ENCODE results near the gene KCNH2.
A peak's percentile ranks its signal among the peaks of the same experiment; 100 is the strongest.

Gene KCNH2

GRCh38 chr7:151006590-151007300 is 28.6 kb upstream of the KCNH2 start:
- Mint-ChIP-seq H3K4me1 (peaks cover 47% of the 10 kb centered on the region), H3K27ac (no peak overlapping the region), H3K36me3 (peaks cover 2% of the 10 kb centered on the region)

GRCh38 chr7:151005566-151005965 is 27.4 kb upstream of the KCNH2 start:
- no peaks in the 10 kb centered on the region for H3K27me3 Mint-ChIP-seq
- H3K27ac Mint-ChIP-seq: no peak overlapping the region
- H3K36me3 Mint-ChIP-seq: peaks cover 2% of the 10 kb centered on the region
- H3K4me1 Mint-ChIP-seq: peaks cover 36% of the 10 kb centered on the region
- no peaks in the 10 kb centered on the region for H3K9me3 Mint-ChIP-seq
- no peak overlapping the region for H3K4me3 Mint-ChIP-seq

More at GRCh38 chr7:151006590-151007300, 28.6 kb upstream of the KCNH2 start:
- Mint-ChIP-seq H3K27me3 (no peaks in the 10 kb centered on the region), H3K4me3 (no peak overlapping the region), H3K9me3 (no peaks in the 10 kb centered on the region)

- Mint-ChIP-seq H3K4me3 (no peak overlapping the region), H3K27ac (no peak overlapping the region), H3K36me3 (peaks cover 2% of the 10 kb centered on the region), H3K4me1 (peaks cover 31% of the 10 kb centered on the region), H3K27me3 (no peaks in the 10 kb centered on the region), H3K9me3 (no peaks in the 10 kb centered on the region)
Measured at GRCh38 chr7:151003572-151003971, 25.5 kb upstream of the KCNH2 start.

- H3K4me1 Mint-ChIP-seq: peaks cover 29% of the 10 kb centered on the region
- H3K27me3 Mint-ChIP-seq: no peaks in the 10 kb centered on the region
- peaks cover 2% of the 10 kb centered on the region for H3K36me3 Mint-ChIP-seq
- no peak overlapping the region for H3K27ac Mint-ChIP-seq
- H3K4me3 Mint-ChIP-seq: no peak overlapping the region
- H3K9me3 Mint-ChIP-seq: no peaks in the 10 kb centered on the region
Measured at GRCh38 chr7:151001546-151001945, 23.4 kb upstream of the KCNH2 start.

- peaks cover 25% of the 10 kb centered on the region for H3K4me1 Mint-ChIP-seq
- no peaks in the 10 kb centered on the region for H3K9me3 Mint-ChIP-seq
- H3K36me3 Mint-ChIP-seq: peaks cover 2% of the 10 kb centered on the region
- no peaks in the 10 kb centered on the region for H3K27me3 Mint-ChIP-seq
- no peak overlapping the region for H3K27ac Mint-ChIP-seq
- H3K4me3 Mint-ChIP-seq: no peak overlapping the region
Measured at GRCh38 chr7:151000897-151001495, 22.9 kb upstream of the KCNH2 start.

- Mint-ChIP-seq H3K9me3 (no peaks in the 10 kb centered on the region), H3K27ac (no peak overlapping the region), H3K4me3 (no peak overlapping the region)
Measured at GRCh38 chr7:150999497-151000230, 21.5 kb upstream of the KCNH2 start.

GRCh38 chr7:150999001-150999400 is 20.9 kb upstream of the KCNH2 start:
- no peak overlapping the region for H3K4me3 Mint-ChIP-seq
- H3K36me3 Mint-ChIP-seq: no peaks in the 10 kb centered on the region
- H3K27me3 Mint-ChIP-seq: no peaks in the 10 kb centered on the region
- no peak overlapping the region for H3K27ac Mint-ChIP-seq
- peaks cover 23% of the 10 kb centered on the region for H3K4me1 Mint-ChIP-seq
- no peaks in the 10 kb centered on the region for H3K9me3 Mint-ChIP-seq

More at GRCh38 chr7:150999497-151000230, 21.5 kb upstream of the KCNH2 start:
- Mint-ChIP-seq H3K4me1 (peaks cover 19% of the 10 kb centered on the region), H3K27me3 (no peaks in the 10 kb centered on the region), H3K36me3 (peaks cover 2% of the 10 kb centered on the region)

- Mint-ChIP-seq H3K27me3 (no peaks in the 10 kb centered on the region), H3K27ac (peak overlapping the region; percentile 79), H3K36me3 (no peaks in the 10 kb centered on the region), H3K4me1 (peaks cover 26% of the 10 kb centered on the region), H3K4me3 (no peak overlapping the region), H3K9me3 (no peaks in the 10 kb centered on the region)
Measured at GRCh38 chr7:150998341-150998740, 20.2 kb upstream of the KCNH2 start.

- Mint-ChIP-seq H3K36me3 (no peaks in the 10 kb centered on the region), H3K27ac (no peak overlapping the region)
Measured at GRCh38 chr7:150997817-150998216, 19.7 kb upstream of the KCNH2 start.

GRCh38 chr7:150997075-150997511 is 19.0 kb upstream of the KCNH2 start:
- H3K4me1 Mint-ChIP-seq: peaks cover 31% of the 10 kb centered on the region

More at GRCh38 chr7:150997817-150998216, 19.7 kb upstream of the KCNH2 start:
- no peaks in the 10 kb centered on the region for H3K9me3 Mint-ChIP-seq
- H3K27me3 Mint-ChIP-seq: no peaks in the 10 kb centered on the region
- H3K4me1 Mint-ChIP-seq: peaks cover 28% of the 10 kb centered on the region
- H3K4me3 Mint-ChIP-seq: peak overlapping the region; percentile 26

GRCh38 chr7:150996376-150997074 is 18.4 kb upstream of the KCNH2 start:
- Mint-ChIP-seq H3K27me3 (no peaks in the 10 kb centered on the region), H3K4me1 (peaks cover 31% of the 10 kb centered on the region), H3K27ac (no peak overlapping the region), H3K9me3 (no peaks in the 10 kb centered on the region), H3K4me3 (no peak overlapping the region), H3K36me3 (peaks cover 2% of the 10 kb centered on the region)

More at GRCh38 chr7:150997075-150997511, 19.0 kb upstream of the KCNH2 start:
- H3K9me3 Mint-ChIP-seq: no peaks in the 10 kb centered on the region
- H3K4me3 Mint-ChIP-seq: no peak overlapping the region
- no peak overlapping the region for H3K27ac Mint-ChIP-seq
- no peaks in the 10 kb centered on the region for H3K27me3 Mint-ChIP-seq
- peaks cover 2% of the 10 kb centered on the region for H3K36me3 Mint-ChIP-seq

- Mint-ChIP-seq H3K9me3 (peaks cover 11% of the 10 kb centered on the region), H3K27me3 (no peaks in the 10 kb centered on the region), H3K4me1 (peaks cover 28% of the 10 kb centered on the region), H3K27ac (no peak overlapping the region), H3K4me3 (peak overlapping the region; percentile 36), H3K36me3 (peaks cover 10% of the 10 kb centered on the region)
Measured at GRCh38 chr7:150994838-150995510, 16.9 kb upstream of the KCNH2 start.

- Mint-ChIP-seq H3K27me3 (no peaks in the 10 kb centered on the region), H3K4me3 (peak overlapping the region; percentile 36), H3K36me3 (peaks cover 12% of the 10 kb centered on the region), H3K9me3 (peaks cover 11% of the 10 kb centered on the region), H3K4me1 (peaks cover 31% of the 10 kb centered on the region), H3K27ac (peak overlapping the region; percentile 12)
Measured at GRCh38 chr7:150994141-150994837, 16.2 kb upstream of the KCNH2 start.

- peaks cover 36% of the 10 kb centered on the region for H3K4me1 Mint-ChIP-seq
- peaks cover 11% of the 10 kb centered on the region for H3K9me3 Mint-ChIP-seq
- H3K36me3 Mint-ChIP-seq: peaks cover 12% of the 10 kb centered on the region
- H3K27me3 Mint-ChIP-seq: no peaks in the 10 kb centered on the region
- no peak overlapping the region for H3K27ac Mint-ChIP-seq
- H3K4me3 Mint-ChIP-seq: no peak overlapping the region
Measured at GRCh38 chr7:150993511-150993910, 15.4 kb upstream of the KCNH2 start.
